WTC11 (cell line): Measurements from ENCODE around the gene ISLR. TPM values are rescaled to one million over a fixed set of nuclear protein-coding genes. Genes with fewer than 3 reads are reported as not detected.

Experiments
- total RNA-seq: library from RNA; stranded (reverse); gene quantifications from 3 replicates; pipeline ENCODE4 v1.2.3, GENCODE V29; 2021

ISLR gene
- total RNA-seq, 1 experiment from 2014 or later: 0.63 TPM

Other genes with a start within 250 kb of the ISLR start
- 10.6 to 14.4 TPM (median 12.3 TPM) in 3 replicates for gene LOXL1, start 247.2 kb upstream of the ISLR start, total RNA-seq
- gene STOML1, start 181.4 kb upstream of the ISLR start, total RNA-seq: 5.0 to 5.5 TPM (median 5.4 TPM) in 3 replicates
- gene PML, start 179.0 kb upstream of the ISLR start, total RNA-seq: 39.0 to 47.7 TPM (median 40.5 TPM) in 3 replicates
- gene GOLGA6A, start 91.2 kb upstream of the ISLR start, total RNA-seq: 3.1 to 6.0 TPM (median 5.7 TPM) in 3 replicates
- 8.1 to 9.4 TPM (median 8.9 TPM) in 3 replicates for gene ISLR2, start 43.1 kb upstream of the ISLR start, total RNA-seq
- gene STRA6, start 29.1 kb downstream of the ISLR start, total RNA-seq: 20.1 to 23.2 TPM (median 21.7 TPM) in 3 replicates
- 5.6 to 10.6 TPM (median 6.1 TPM) in 3 replicates for gene CCDC33, start 62.6 kb downstream of the ISLR start, total RNA-seq
- 3.4 to 4.1 TPM (median 3.8 TPM) in 3 replicates for gene CYP11A1, start 193.9 kb downstream of the ISLR start, total RNA-seq